HFF-Myc (cell line): ENCODE data around the gene TMEM63B.
"Not testable (repeated sequence)": the region's sequence is repeated elsewhere in the genome, so short reads cannot be mapped to it uniquely, and the experiment has no call there.

Experiments
- DNase-seq: peaks from one replicate; pipeline ENCODE4 v3.0.0-alpha.2; 2011; ENCODE audit warnings: low read depth; ENCODE audit errors: extremely low read depth
- H3K4me3 ChIP-seq: replicated peaks from 2 replicates; pipeline ENCODE4 v1.5.1; 2011; ENCODE audit warnings: low read depth, mild to moderate bottlenecking, control low read depth, low read length
- CTCF ChIP-seq: IDR thresholded peaks from 2 replicates; pipeline ENCODE4 v1.5.1; 2012; ENCODE audit warnings: mild to moderate bottlenecking, low read depth, low read length, control low read depth; ENCODE audit errors: missing control alignments

The TMEM63B gene

GRCh38 chr6:44182911-44183390, 55.6 kb downstream of the TMEM63B start:
- DNase-seq = no peak
- no peak for TF ChIP-seq CTCF
- no peak overlapping the region for H3K4me3 ChIP-seq

DNA sequence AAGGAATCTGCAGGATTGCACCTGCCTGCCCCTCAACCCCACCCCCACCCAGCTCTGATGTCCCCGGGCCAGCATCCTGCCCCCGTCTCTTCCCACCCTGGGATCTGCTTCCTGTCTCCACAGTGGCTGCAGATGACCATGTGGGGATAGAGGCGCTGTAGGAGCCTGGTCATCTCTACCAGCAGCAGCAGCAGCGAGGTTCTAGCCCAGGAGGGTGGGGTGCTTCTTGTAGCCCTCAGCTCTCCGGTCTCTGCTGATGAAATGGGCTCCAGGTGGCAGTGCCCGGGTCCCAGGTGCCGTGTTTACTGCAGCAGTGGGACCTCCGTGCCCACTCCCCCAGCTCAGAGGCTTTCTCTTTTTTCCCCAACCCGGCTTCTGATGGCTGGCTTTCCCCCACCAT, 56.4 kb downstream of the TMEM63B start:
- TF ChIP-seq CTCF = no peak
- H3K4me3 ChIP-seq = no peak overlapping the region
- no peak for DNase-seq

GRCh38 chr6:44185356-44185755, 58.0 kb downstream of the TMEM63B start:
- H3K4me3 ChIP-seq, DNase-seq: not testable (repeated sequence)

DNA sequence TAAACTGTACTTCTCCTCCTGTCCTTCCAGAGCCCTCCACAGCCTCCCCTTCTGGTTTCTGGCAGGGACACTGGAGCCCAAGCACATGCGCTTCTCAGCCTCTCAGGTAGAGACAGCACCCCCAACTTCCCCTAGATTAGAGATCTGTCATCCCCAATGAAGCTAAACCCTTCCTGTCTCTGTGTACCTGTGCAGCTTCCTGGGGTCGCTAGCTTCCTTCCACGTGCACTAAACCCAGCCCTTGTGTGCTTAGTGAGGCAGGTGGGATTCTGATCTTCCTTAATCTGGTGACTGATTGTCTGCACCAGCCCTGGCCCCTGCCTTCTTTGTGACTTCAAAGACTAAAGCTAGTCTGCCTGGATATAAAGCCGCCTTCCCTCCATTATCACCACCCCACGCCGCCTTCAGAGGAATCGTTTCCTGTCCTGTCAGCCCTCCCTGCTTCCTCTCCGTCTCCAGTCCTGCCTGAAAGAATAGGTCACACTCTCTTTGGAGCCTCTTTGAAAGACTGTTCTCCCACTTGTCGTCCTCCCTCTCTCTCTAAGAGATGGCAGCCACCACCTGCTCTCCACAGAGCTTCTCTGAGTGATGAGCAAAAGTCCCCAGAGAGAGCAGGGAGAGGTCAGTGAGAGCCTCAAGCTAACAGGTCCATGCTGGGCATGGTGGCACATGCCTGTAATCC, 58.7 kb downstream of the TMEM63B start:
- no peak for DNase-seq
- no peak for TF ChIP-seq CTCF
- no peak overlapping the region for H3K4me3 ChIP-seq

DNA sequence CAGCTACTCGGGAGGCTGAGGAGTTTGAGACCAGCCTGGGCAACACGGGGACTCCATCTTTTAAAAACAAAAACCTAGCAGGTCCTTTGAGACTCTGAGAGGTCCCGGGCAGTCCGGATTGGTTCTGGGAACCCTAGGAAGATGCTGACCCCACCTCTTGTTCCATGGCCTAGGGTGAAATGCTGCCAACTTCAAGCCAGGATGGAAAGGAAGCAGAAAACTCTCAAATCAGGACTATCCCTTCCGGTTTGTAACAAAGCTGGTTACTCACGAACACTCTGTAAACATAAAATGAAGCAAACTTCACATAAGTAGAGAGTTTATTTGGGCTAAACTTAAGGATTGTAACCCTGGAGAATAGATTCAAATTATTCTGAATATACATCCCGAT, 59.3 kb downstream of the TMEM63B start:
- no peak for DNase-seq
- TF ChIP-seq CTCF = no peak
- no peak overlapping the region for H3K4me3 ChIP-seq

DNA sequence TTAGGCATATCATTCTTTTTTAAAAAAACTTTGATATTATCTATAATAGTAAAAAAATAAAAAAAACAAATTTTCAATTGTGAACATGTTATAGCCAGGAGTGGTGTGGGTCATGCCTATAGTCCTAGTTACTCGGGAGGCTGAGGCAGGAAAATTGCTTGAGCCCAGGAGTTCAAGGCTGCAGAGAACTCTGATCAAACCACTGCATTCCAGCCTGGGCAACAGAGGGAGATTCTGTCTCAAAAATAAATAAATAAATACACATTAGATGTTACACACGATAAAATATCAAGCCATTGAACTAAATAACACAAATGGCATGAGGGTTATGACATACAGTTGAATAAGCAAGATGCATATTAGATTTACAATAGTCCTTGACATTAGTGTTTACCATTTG, 61.5 kb downstream of the TMEM63B start:
- no peak for TF ChIP-seq CTCF
- DNase-seq = no peak
- H3K4me3 ChIP-seq = no peak overlapping the region

DNA sequence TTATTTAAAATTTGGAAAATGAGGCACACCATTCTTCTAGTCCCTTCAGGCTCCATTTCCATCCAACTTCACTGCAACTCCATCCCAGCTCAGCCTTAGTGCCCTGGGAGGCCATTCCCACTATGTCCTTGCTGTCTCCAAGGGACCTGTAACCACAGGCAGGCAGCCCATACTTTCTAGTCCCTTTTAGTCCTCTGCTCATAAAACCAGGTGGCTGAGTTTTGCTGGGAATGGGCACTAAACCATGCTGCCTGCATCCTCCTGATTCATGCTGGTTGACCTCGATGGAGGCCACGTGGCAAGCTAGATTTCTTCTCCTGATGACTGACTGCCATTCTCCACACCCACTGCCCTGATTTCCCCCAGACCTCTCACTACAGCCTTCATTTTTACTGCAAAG, 61.9 kb downstream of the TMEM63B start:
- no peak overlapping the region for H3K4me3 ChIP-seq
- no peak for TF ChIP-seq CTCF
- DNase-seq = no peak
